SK-N-SH (cell line): ENCODE measurements around the gene CPVL. TPM values are rescaled to one million over a fixed set of nuclear protein-coding genes. Genes with fewer than 3 reads are reported as not detected.

Experiments
- CTCF ChIA-PET: fragments of 300-600, 350-600 bp; formaldehyde crosslinking; extraction: SDS; loops from one replicate; lab custom pipeline; 2021; lab: Yijun Ruan, JAX
- POLR2A ChIA-PET: fragments of 350-600 bp; sonication (Branson Sonifier 250); formaldehyde crosslinking; extraction: SDS; loops from one replicate; lab custom pipeline; 2020; ENCODE audit warnings: antibody characterized with exemption, inconsistent platforms; lab: Yijun Ruan, JAX
- DNase-seq: peaks from one replicate; pipeline ENCODE4 v3.0.0; 2012
- H2AFZ ChIP-seq: fragments of 200-600 bp; sonication (generic); 2 replicates; pipeline ENCODE4 v1.8.1; 2016; ENCODE audit warnings: antibody characterized with exemption, mild to moderate bottlenecking, low read depth
- H3F3A ChIP-seq: fragments of 200-600 bp; sonication (generic); replicated peaks from 2 replicates; pipeline ENCODE3; 2016; ENCODE audit warnings: antibody characterized with exemption, mild to moderate bottlenecking; ENCODE audit not compliant: insufficient read depth
- H3K27ac ChIP-seq, 2 experiments: fragments of 200-500 bp in 1 of 2; fragments of 200-600 bp in 1 of 2; sonication (Bioruptor generic) in 1 of 2; sonication (generic), shearing (Covaris generic) in 1 of 2; 2 replicates each; pipeline versions ENCODE4 v1.5.1 to v1.6.1; 2014 to 2016; ENCODE audit warnings: low read depth in 2 of 2, inconsistent platforms in 1 of 2, low read length in 1 of 2, mild to moderate bottlenecking in 1 of 2, mixed read lengths in 1 of 2
- H3K27me3 ChIP-seq: fragments of 200-600 bp; sonication (generic), shearing (Covaris generic); 2 replicates; pipeline ENCODE4 v1.6.1; 2016; ENCODE audit warnings: mixed run types; ENCODE audit not compliant: insufficient read depth
- H3K36me3 ChIP-seq, 2 experiments: fragments of 200-500 bp in 1 of 2; fragments of 200-600 bp in 1 of 2; sonication (Bioruptor generic) in 1 of 2; sonication (generic) in 1 of 2; replicated peaks in 1 of 2; 2 replicates each; pipeline versions ENCODE3 to v1.5.1; 2014 to 2016; ENCODE audit warnings: low read length in 1 of 2, mild to moderate bottlenecking in 1 of 2; ENCODE audit not compliant: insufficient read depth in 2 of 2, control insufficient read depth in 1 of 2
- H3K4me1 ChIP-seq, 2 experiments: fragments of 200-500 bp in 1 of 2; fragments of 200-600 bp in 1 of 2; sonication (Bioruptor generic) in 1 of 2; sonication (generic), shearing (Covaris generic) in 1 of 2; 2 replicates each; pipeline versions ENCODE4 v1.5.1 to v1.6.1; 2014 to 2016; ENCODE audit warnings: low read depth in 1 of 2, low read length in 1 of 2, mixed run types in 1 of 2; ENCODE audit not compliant: insufficient read depth in 2 of 2, control insufficient read depth in 1 of 2
- H3K4me2 ChIP-seq: fragments of 200-600 bp; sonication (generic), shearing (Covaris generic); 2 replicates; pipeline ENCODE4 v1.6.1; 2017; ENCODE audit warnings: mixed run types
- H3K4me3 ChIP-seq, 2 experiments: fragments of 200-500 bp in 1 of 2; fragments of 200-600 bp in 1 of 2; sonication (Bioruptor generic) in 1 of 2; sonication (generic), shearing (Covaris generic) in 1 of 2; 2 replicates each; pipeline versions ENCODE4 v1.5.1 to v1.8.1; 2014 to 2016; ENCODE audit warnings: low read depth in 2 of 2, inconsistent platforms in 1 of 2, low read length in 1 of 2, mild to moderate bottlenecking in 1 of 2, mixed read lengths in 1 of 2, moderate library complexity in 1 of 2
- H3K79me2 ChIP-seq: fragments of 200-600 bp; sonication (generic); 2 replicates; pipeline ENCODE4 v1.8.1; 2017; ENCODE audit warnings: mild to moderate bottlenecking; ENCODE audit not compliant: insufficient read depth
- H3K9ac ChIP-seq: fragments of 200-600 bp; sonication (generic); 2 replicates; pipeline ENCODE4 v1.6.1; 2017; ENCODE audit warnings: mixed run types
- H3K9me2 ChIP-seq: fragments of 200-600 bp; sonication (generic); 2 replicates; pipeline ENCODE4 v1.6.1; 2017; ENCODE audit warnings: mixed run types
- H3K9me3 ChIP-seq: fragments of 200-600 bp; sonication (generic); 2 replicates; pipeline ENCODE4 v1.6.1; 2017; ENCODE audit warnings: mixed run types, mild to moderate bottlenecking, moderate library complexity
- H4K20me1 ChIP-seq: fragments of 200-600 bp; sonication (generic); 2 replicates; pipeline ENCODE4 v1.6.1; 2017; ENCODE audit warnings: mild to moderate bottlenecking, mixed run types; ENCODE audit not compliant: insufficient read depth
- ELF1 ChIP-seq: IDR thresholded peaks from 2 replicates; pipeline ENCODE4 v1.4.0; 2012
- EZH2phosphoT487 ChIP-seq: fragments of 200-600 bp; sonication (generic); IDR thresholded peaks from 2 replicates; pipeline ENCODE4 v1.6.1; 2017; ENCODE audit warnings: low read depth, mixed run types, mild to moderate bottlenecking, antibody characterized with exemption, moderate library complexity, borderline replicate concordance
- FOXM1 ChIP-seq: IDR thresholded peaks from 2 replicates; pipeline ENCODE4 v1.4.0; 2012; ENCODE audit warnings: low read depth, mild to moderate bottlenecking
- GABPA ChIP-seq: IDR thresholded peaks from 2 replicates; pipeline ENCODE4 v1.4.0; 2012; ENCODE audit warnings: low read depth, mild to moderate bottlenecking
- GATA2 ChIP-seq: sonication (generic); formaldehyde crosslinking; IDR thresholded peaks from 2 replicates; pipeline ENCODE4 v1.5.0; 2020; ENCODE audit warnings: mild to moderate bottlenecking, missing genetic modification reagents
- JUND ChIP-seq: IDR thresholded peaks from 2 replicates; pipeline ENCODE4 v1.4.0; 2012
- MXI1 ChIP-seq: IDR thresholded peaks from 2 replicates; pipeline ENCODE4 v1.6.1; 2012; ENCODE audit warnings: mild to moderate bottlenecking, low read depth, low read length, improper control_type of control experiment
- NFIC ChIP-seq: IDR thresholded peaks from 2 replicates; pipeline ENCODE4 v1.4.0; 2012; ENCODE audit warnings: borderline replicate concordance
- POLR2AphosphoS5 ChIP-seq: IDR thresholded peaks from 2 replicates; pipeline ENCODE4 v1.6.1; 2012; ENCODE audit warnings: low read depth, low read length
- RAD21 ChIP-seq: IDR thresholded peaks from 2 replicates; pipeline ENCODE4 v1.6.1; 2012; ENCODE audit warnings: mild to moderate bottlenecking, low read length
- TEAD4 ChIP-seq: IDR thresholded peaks from 2 replicates; pipeline ENCODE4 v1.4.0; 2012; ENCODE audit warnings: mild to moderate bottlenecking, borderline replicate concordance; ENCODE audit not compliant: insufficient read depth
- YY1 ChIP-seq: IDR thresholded peaks from 2 replicates; pipeline ENCODE4 v1.4.0; 2012; ENCODE audit warnings: low read depth, mild to moderate bottlenecking
- WGBS: methylation state at CpG from one replicate; pipeline ENCODE4 v1.1.6; 2017; ENCODE audit warnings: low lambda C conversion rate; 5-methylcytosine and 5-hydroxymethylcytosine counted together
- polyA plus RNA-seq, 3 experiments: library from polyadenylated mRNA; depleted of rRNA; stranded (reverse); fragments of >200 nt; gene quantifications; 2 replicates each; pipeline ENCODE4 v1.2.3, GENCODE V29; 2012
- TF ChIP-seq, protein P1 (sequence below): IDR thresholded peaks from 2 replicates; pipeline ENCODE4 v1.6.1; 2012; ENCODE audit warnings: mild to moderate bottlenecking, low read depth, low read length, moderate library complexity
- TF ChIP-seq, protein P2 (sequence below): IDR thresholded peaks from 2 replicates; pipeline ENCODE4; 2012
- TF ChIP-seq, protein P3 (sequence below): IDR thresholded peaks from 2 replicates; pipeline ENCODE4 v1.4.0; 2012; ENCODE audit warnings: low read depth
- TF ChIP-seq, protein P4 (sequence below): IDR thresholded peaks from 2 replicates; pipeline ENCODE4 v1.4.0; 2012; ENCODE audit warnings: low read depth, borderline replicate concordance
- TF ChIP-seq, protein P5 (sequence below): fragments of 150-350 bp; IDR thresholded peaks from 2 replicates; pipeline ENCODE4 v1.6.1; 2017; ENCODE audit warnings: antibody characterized with exemption, low read length, low read depth, borderline replicate concordance

Gene CPVL
- polyA plus RNA-seq, 1 of the 3 experiments (the other 2 are of a cell fraction): not detected

DNA sequence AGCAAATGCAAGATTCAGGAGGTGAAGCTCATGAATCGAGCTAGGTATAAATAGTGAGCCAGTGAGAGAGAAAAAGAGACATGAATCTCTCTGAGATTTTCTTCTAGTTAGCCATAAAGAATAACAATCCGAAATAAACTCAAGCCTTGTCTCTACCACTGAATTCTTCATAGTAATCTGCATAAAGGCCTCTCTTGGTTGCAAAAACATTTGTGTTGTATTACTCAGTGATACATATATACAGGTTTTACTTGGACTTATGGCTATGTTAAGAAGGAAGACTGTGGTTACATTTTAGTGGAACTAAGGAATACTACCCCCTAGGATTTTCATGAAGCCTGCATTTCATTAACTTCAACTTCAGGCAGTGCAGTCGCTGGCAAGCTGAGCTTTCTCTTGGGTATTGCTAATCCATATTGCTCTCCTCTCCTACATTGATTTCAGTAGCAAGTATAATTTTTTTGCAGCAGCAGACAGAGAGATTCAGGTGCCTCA lies 115.5 kb downstream of the CPVL start:
- Histone ChIP-seq H3K4me1 (peaks cover 0 to 4% of the 10 kb centered on the region in 2 experiments; a peak in 1 of 4 replicates), H3K36me3 (no peaks in the 10 kb centered on the region)
- TF ChIP-seq, protein P1, sequence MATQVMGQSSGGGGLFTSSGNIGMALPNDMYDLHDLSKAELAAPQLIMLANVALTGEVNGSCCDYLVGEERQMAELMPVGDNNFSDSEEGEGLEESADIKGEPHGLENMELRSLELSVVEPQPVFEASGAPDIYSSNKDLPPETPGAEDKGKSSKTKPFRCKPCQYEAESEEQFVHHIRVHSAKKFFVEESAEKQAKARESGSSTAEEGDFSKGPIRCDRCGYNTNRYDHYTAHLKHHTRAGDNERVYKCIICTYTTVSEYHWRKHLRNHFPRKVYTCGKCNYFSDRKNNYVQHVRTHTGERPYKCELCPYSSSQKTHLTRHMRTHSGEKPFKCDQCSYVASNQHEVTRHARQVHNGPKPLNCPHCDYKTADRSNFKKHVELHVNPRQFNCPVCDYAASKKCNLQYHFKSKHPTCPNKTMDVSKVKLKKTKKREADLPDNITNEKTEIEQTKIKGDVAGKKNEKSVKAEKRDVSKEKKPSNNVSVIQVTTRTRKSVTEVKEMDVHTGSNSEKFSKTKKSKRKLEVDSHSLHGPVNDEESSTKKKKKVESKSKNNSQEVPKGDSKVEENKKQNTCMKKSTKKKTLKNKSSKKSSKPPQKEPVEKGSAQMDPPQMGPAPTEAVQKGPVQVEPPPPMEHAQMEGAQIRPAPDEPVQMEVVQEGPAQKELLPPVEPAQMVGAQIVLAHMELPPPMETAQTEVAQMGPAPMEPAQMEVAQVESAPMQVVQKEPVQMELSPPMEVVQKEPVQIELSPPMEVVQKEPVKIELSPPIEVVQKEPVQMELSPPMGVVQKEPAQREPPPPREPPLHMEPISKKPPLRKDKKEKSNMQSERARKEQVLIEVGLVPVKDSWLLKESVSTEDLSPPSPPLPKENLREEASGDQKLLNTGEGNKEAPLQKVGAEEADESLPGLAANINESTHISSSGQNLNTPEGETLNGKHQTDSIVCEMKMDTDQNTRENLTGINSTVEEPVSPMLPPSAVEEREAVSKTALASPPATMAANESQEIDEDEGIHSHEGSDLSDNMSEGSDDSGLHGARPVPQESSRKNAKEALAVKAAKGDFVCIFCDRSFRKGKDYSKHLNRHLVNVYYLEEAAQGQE: no peak
- TF ChIP-seq TEAD4 (no peak), JUND (no peak), EZH2phosphoT487 (no peak), GABPA (no peak), YY1 (no peak), RAD21 (no peak), MXI1 (no peak), NFIC (no peak), ELF1 (no peak), GATA2 (CRISPR knock-in tag) (no peak), FOXM1 (no peak), POLR2AphosphoS5 (no peak)
- TF ChIP-seq, protein P2, sequence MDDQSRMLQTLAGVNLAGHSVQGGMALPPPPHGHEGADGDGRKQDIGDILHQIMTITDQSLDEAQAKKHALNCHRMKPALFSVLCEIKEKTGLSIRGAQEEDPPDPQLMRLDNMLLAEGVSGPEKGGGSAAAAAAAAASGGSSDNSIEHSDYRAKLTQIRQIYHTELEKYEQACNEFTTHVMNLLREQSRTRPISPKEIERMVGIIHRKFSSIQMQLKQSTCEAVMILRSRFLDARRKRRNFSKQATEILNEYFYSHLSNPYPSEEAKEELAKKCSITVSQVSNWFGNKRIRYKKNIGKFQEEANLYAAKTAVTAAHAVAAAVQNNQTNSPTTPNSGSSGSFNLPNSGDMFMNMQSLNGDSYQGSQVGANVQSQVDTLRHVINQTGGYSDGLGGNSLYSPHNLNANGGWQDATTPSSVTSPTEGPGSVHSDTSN: no peak
- TF ChIP-seq, protein P3, sequence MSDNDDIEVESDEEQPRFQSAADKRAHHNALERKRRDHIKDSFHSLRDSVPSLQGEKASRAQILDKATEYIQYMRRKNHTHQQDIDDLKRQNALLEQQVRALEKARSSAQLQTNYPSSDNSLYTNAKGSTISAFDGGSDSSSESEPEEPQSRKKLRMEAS: no peak
- TF ChIP-seq, protein P4, sequence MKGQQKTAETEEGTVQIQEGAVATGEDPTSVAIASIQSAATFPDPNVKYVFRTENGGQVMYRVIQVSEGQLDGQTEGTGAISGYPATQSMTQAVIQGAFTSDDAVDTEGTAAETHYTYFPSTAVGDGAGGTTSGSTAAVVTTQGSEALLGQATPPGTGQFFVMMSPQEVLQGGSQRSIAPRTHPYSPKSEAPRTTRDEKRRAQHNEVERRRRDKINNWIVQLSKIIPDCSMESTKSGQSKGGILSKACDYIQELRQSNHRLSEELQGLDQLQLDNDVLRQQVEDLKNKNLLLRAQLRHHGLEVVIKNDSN: no peak
- TF ChIP-seq, protein P5, sequence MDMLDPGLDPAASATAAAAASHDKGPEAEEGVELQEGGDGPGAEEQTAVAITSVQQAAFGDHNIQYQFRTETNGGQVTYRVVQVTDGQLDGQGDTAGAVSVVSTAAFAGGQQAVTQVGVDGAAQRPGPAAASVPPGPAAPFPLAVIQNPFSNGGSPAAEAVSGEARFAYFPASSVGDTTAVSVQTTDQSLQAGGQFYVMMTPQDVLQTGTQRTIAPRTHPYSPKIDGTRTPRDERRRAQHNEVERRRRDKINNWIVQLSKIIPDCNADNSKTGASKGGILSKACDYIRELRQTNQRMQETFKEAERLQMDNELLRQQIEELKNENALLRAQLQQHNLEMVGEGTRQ: no peak
- TF ChIP-seq, all 33 proteins: peak for 0
- CTCF ChIA-PET: interaction anchor here (1.0 kb wide), 1 partner anchor 78 kb away, joined by 3 read pairs; no protein-coding TSS in a partner anchor
- WGBS: 19% methylated on average over 3 of the region's 3 CpGs
- H3K9ac ChIP-seq: no peak overlapping the region
- no peak overlapping the region for H2AFZ ChIP-seq
- no peaks in the 10 kb centered on the region for H3K9me2 ChIP-seq
- H4K20me1 ChIP-seq: no peaks in the 10 kb centered on the region
- no peak overlapping the region for H3K27ac ChIP-seq
- no peak overlapping the region for H3K4me3 ChIP-seq
- DNase-seq: no peak
- peaks cover 7% of the 10 kb centered on the region for H3F3A ChIP-seq
- no peaks in the 10 kb centered on the region for H3K9me3 ChIP-seq
- H3K27me3 ChIP-seq: no peaks in the 10 kb centered on the region
- H3K4me2 ChIP-seq: no peak overlapping the region
- POLR2A ChIA-PET: no interaction called here
- H3K79me2 ChIP-seq: no peaks in the 10 kb centered on the region
